GM12878 (cell line): Measurements from ENCODE around the gene MRM1. TPM values are rescaled to one million over a fixed set of nuclear protein-coding genes. Genes with fewer than 3 reads are reported as not detected.

Source experiments
- ATAC-seq: fragments of 200-7000 bp; cut with Tn5 transposase; 3 replicates; pipeline ENCODE4 v1.9.1; 2020; ENCODE audit warnings: mild to moderate bottlenecking, moderate library complexity
- BruUV-seq: library from RNA; stranded (reverse); fragments of 400-500 nt; replicated peaks from 2 replicates; lab custom pipeline; 2021; lab: Mats Ljungman, UMichigan
- CTCF ChIA-PET: fragments of 300-600 bp; sonication (Branson Sonifier 250); formaldehyde crosslinking; extraction: SDS; loops from one replicate; lab custom pipeline; 2021; ENCODE audit warnings: inconsistent platforms; lab: Yijun Ruan, JAX
- POLR2A ChIA-PET: fragments of 350-600 bp; formaldehyde crosslinking; extraction: SDS; loops from one replicate; lab custom pipeline; 2021; ENCODE audit warnings: inconsistent platforms; lab: Charles Lee
- RAD21 ChIA-PET: fragments of 300-600 bp; sonication (Branson Sonifier 250); formaldehyde crosslinking; loops from one replicate; lab custom pipeline; 2023; ENCODE audit warnings: antibody characterized with exemption; ENCODE audit not compliant: unreplicated experiment; lab: Charles Lee
- SMC1A ChIA-PET: fragments of 300-600 bp; sonication (Branson Sonifier 250); formaldehyde crosslinking; loops from one replicate; lab custom pipeline; 2023; ENCODE audit not compliant: unreplicated experiment, uncharacterized antibody; lab: Charles Lee
- DNase-seq: peaks from one replicate; pipeline ENCODE4 v3.0.0-alpha.2; 2011; ENCODE audit warnings: low read depth, low spot score
- FAIRE-seq: peaks from 3 replicates; lab custom pipeline; 2011; peaks lifted over from hg19 to GRCh38; lab: Jason Lieb, UNC
- H2AFZ ChIP-seq: 2 replicates; pipeline ENCODE4 v1.6.0; 2011; ENCODE audit warnings: low read depth, low read length, control low read depth; ENCODE audit not compliant: control insufficient read depth
- H3K27ac ChIP-seq: 2 replicates; pipeline ENCODE4 v1.5.1; 2011; ENCODE audit warnings: control low read depth; ENCODE audit not compliant: control insufficient read depth, insufficient read depth
- H3K27me3 ChIP-seq, 2 experiments: replicated peaks in 1 of 2; 2 replicates each; pipeline versions ENCODE4 v1.6.0 to v1.6.1; 2011; ENCODE audit warnings: low read length in 1 of 2; ENCODE audit not compliant: control insufficient read depth in 2 of 2, insufficient read depth in 2 of 2
- H3K36me3 ChIP-seq, 2 experiments: 2 replicates each; pipeline ENCODE4 v1.5.1; 2011; ENCODE audit warnings: low read length in 1 of 2; ENCODE audit not compliant: control insufficient read depth in 2 of 2, insufficient read depth in 2 of 2
- H3K4me1 ChIP-seq: 2 replicates; pipeline ENCODE4 v1.6.1; 2011; ENCODE audit warnings: mild to moderate bottlenecking, low read length, moderate library complexity, mixed read lengths; ENCODE audit not compliant: control insufficient read depth, insufficient read depth
- H3K4me2 ChIP-seq: 2 replicates; pipeline ENCODE4 v1.6.0; 2011; ENCODE audit warnings: control low read depth; ENCODE audit not compliant: control insufficient read depth, insufficient read depth
- H3K4me3 ChIP-seq: fragments of 200-600 bp; sonication (generic); 2 replicates; pipeline ENCODE4 v1.5.1; 2016
- H3K79me2 ChIP-seq: 2 replicates; pipeline ENCODE4 v1.6.0; 2011; ENCODE audit warnings: low read length; ENCODE audit not compliant: control insufficient read depth, insufficient read depth
- H3K9ac ChIP-seq: 2 replicates; pipeline ENCODE4 v1.8.0; 2011; ENCODE audit warnings: low read length, control low read depth, mixed read lengths; ENCODE audit not compliant: control insufficient read depth, insufficient read depth
- H3K9me3 ChIP-seq: replicated peaks from 3 replicates; pipeline ENCODE4 v1.5.1; 2011; ENCODE audit warnings: mild to moderate bottlenecking, low read length; ENCODE audit not compliant: control insufficient read depth, insufficient read depth
- H4K20me1 ChIP-seq: 2 replicates; pipeline ENCODE4 v1.6.0; 2011; ENCODE audit not compliant: control insufficient read depth, insufficient read depth
- ASH2L ChIP-seq: fragments of 300-600, 200-600 bp; sonication (generic); IDR thresholded peaks from 2 replicates; pipeline ENCODE4 v1.6.1; 2017; ENCODE audit warnings: low read depth, mild to moderate bottlenecking, borderline replicate concordance
- CBX5 ChIP-seq: sonication (generic); IDR thresholded peaks from 2 replicates; pipeline ENCODE4 v1.6.1; 2016; ENCODE audit warnings: low read depth, moderate library complexity, mild to moderate bottlenecking, inconsistent platforms
- JUND ChIP-seq: IDR thresholded peaks from 2 replicates; pipeline ENCODE4 v1.6.1; 2012; ENCODE audit warnings: low read depth, mild to moderate bottlenecking, low read length, improper control_type of control experiment, moderate library complexity
- NFIC ChIP-seq: IDR thresholded peaks from 2 replicates; pipeline ENCODE4 v1.6.1; 2012; ENCODE audit warnings: low read depth, mild to moderate bottlenecking, inconsistent platforms, low read length, moderate library complexity
- POU2F2 ChIP-seq: IDR thresholded peaks from 3 replicates; pipeline ENCODE4 v1.6.1; 2011; ENCODE audit warnings: low read depth, mild to moderate bottlenecking, low read length, borderline replicate concordance
- SUZ12 ChIP-seq: fragments of 200-600 bp; sonication (generic); IDR thresholded peaks from one replicate; pipeline ENCODE4 v1.6.1; 2018; ENCODE audit warnings: antibody characterized with exemption, mild to moderate bottlenecking; ENCODE audit not compliant: unreplicated experiment
- ZBTB33 ChIP-seq: fragments of 450-650 bp; IDR thresholded peaks from 2 replicates; pipeline ENCODE4 v1.6.1; 2017; ENCODE audit warnings: mild to moderate bottlenecking
- WGBS: methylation state at CpG from one replicate; pipeline ENCODE4 v1.1.6; 2016; ENCODE audit warnings: low lambda C conversion rate; ENCODE audit not compliant: insufficient replicate concordance, insufficient coverage; ENCODE audit errors: missing lambda C conversion rate; 5-methylcytosine and 5-hydroxymethylcytosine counted together
- in situ Hi-C: fragments of 300-500 bp; cut with MboI; formaldehyde crosslinking; loops from 9 replicates; pipeline ENCODE4 v1.14.3; 2018; ENCODE audit warnings: mixed read lengths
- intact Hi-C: fragments of 100-400 bp; cut with micrococcal nuclease; formaldehyde crosslinking; loops from one replicate; pipeline ENCODE4 v1.14.2; 2022; ENCODE audit not compliant: unreplicated experiment
- polyA plus RNA-seq, 11 experiments: library from polyadenylated mRNA; depleted of rRNA in 4 of 11; unstranded in 6 of 11; stranded (reverse) in 5 of 11; fragments of >200 nt; fragmentation: Nextera tagmentation in 4 of 11; fragmentation: Illumina TruSeq in 1 of 11; extraction: Ambion mirVana in 4 of 11; extraction: Trizol in 1 of 11; gene quantifications; 1 replicate in 1 of 11; 2 replicates in 10 of 11; pipeline versions ENCODE4 v1.2.1 to v1.2.3, GENCODE V29; 2011 to 2016; ENCODE audit warnings: inconsistent platforms in 2 of 11, missing spikeins in 2 of 11, low read depth in 1 of 11
- total RNA-seq, 4 experiments: library from RNA; depleted of rRNA in 3 of 4; stranded (reverse); fragments of >200 nt in 3 of 4; fragmentation: Illumina TruSeq in 1 of 4; extraction: Trizol in 1 of 4; gene quantifications; 2 replicates each; pipeline versions ENCODE4 v1.2.1 to v1.2.3, GENCODE V29; 2013 to 2021

MRM1 gene
- total and polyA plus RNA-seq, 10 of the 15 experiments (the other 5 are each of a cell fraction or from before 2014, with no cell fraction given) = 0.23 to 16.9 (median 13.2) TPM

GRCh38 chr17:36627101-36627500 is 25.7 kb downstream of the MRM1 start (continued):
- no peak for TF ChIP-seq JUND
- TF ChIP-seq POU2F2 = no peak

GRCh38 chr17:36628576-36628975 is 27.2 kb downstream of the MRM1 start:
- 68% methylated on average over 2 of the region's 2 CpGs for WGBS
- Histone ChIP-seq H3K9me3 (no peaks in the 10 kb centered on the region), H3K79me2 (no peaks in the 10 kb centered on the region), H4K20me1 (no peaks in the 10 kb centered on the region), H3K27ac (no peak overlapping the region), H3K4me2 (no peak overlapping the region), H2AFZ (no peak overlapping the region), H3K27me3 (peaks cover 0 to 2% of the 10 kb centered on the region in 2 experiments; a peak in 2 of 4 replicates), H3K36me3 (no peaks in the 10 kb centered on the region), H3K4me1 (no peaks in the 10 kb centered on the region), H3K4me3 (no peak overlapping the region), H3K9ac (no peak overlapping the region)
- CTCF ChIA-PET = interaction anchor here (0.6 to 9.3 kb wide), 15 partner anchors 10 to 770 kb away, joined by 3 to 91 read pairs (median 4); partner anchors contain the start of gene MRM1
- DNase-seq (no peak), FAIRE-seq (no peak), ATAC-seq (no peak)
- SMC1A ChIA-PET = interaction anchor here (0.6 to 4.5 kb wide), 7 partner anchors 10 to 769 kb away, joined by 3 to 25 read pairs (median 3); partner anchors contain the start of gene MRM1
- POLR2A ChIA-PET = no interaction called here
- intact Hi-C loops = loop anchor here (5.0 to 10.0 kb wide), 4 partner anchors 76 to 744 kb away; no protein-coding TSS in a partner anchor
- RAD21 ChIA-PET = interaction anchor here (0.7 to 3.1 kb wide), 7 partner anchors 8 to 745 kb away, joined by 3 to 17 read pairs (median 4); no protein-coding TSS in a partner anchor
- in situ Hi-C loops = loop anchor here (5.0 to 25.0 kb wide), 3 partner anchors 49 to 1184 kb away; no protein-coding TSS in a partner anchor
- no TSS peak for BruUV-seq
- TF ChIP-seq NFIC = no peak
- TF ChIP-seq SUZ12 = no peak
- no peak for TF ChIP-seq ZBTB33
- TF ChIP-seq ASH2L = no peak
- no peak for TF ChIP-seq CBX5
